ENCODE results near the gene ACO2. TPM values are rescaled to one million over a fixed set of nuclear protein-coding genes. Genes with fewer than 3 reads are reported as not detected.
A peak's percentile ranks its signal among the peaks of the same experiment; 100 is the strongest.

The ACO2 gene
- total RNA-seq, 2 experiments from 2014 or later, result 61.5 to 107 TPM

GRCh38 chr22:41574847-41575381 lies 106.0 kb downstream of the ACO2 start:
- intact Hi-C loops (cut with micrococcal nuclease; ENCODE audit: unreplicated experiment), result no loop called here
- ChIA-PET POLR2A (no interaction called here), CTCF (ENCODE audit: unreplicated experiment) (interaction anchor here (0.6 kb wide), 1 partner anchor 23 kb away, joined by 4 read pairs; no protein-coding TSS in a partner anchor)

GRCh38 chr22:41575533-41575932 lies 106.6 kb downstream of the ACO2 start:
- no peak overlapping the region for H3K4me2 ChIP-seq (ENCODE audit: low read length)
- no peaks in the 10 kb centered on the region for H4K20me1 ChIP-seq (ENCODE audit: insufficient read depth, low read length)
- ChIA-PET CTCF (ENCODE audit: unreplicated experiment) (no interaction called here), POLR2A (no interaction called here)
- no peak overlapping the region for H3K27ac ChIP-seq (ENCODE audit: low read depth, low read length, poor library complexity, severe bottlenecking)
- H3K4me1 ChIP-seq (ENCODE audit: insufficient read depth, low read length, poor library complexity, severe bottlenecking), result no peaks in the 10 kb centered on the region
- intact Hi-C loops (cut with micrococcal nuclease; ENCODE audit: unreplicated experiment), result no loop called here
- H3K9me3 ChIP-seq (ENCODE audit: low read length), result no peaks in the 10 kb centered on the region
- no peaks in the 10 kb centered on the region for H3K9me2 ChIP-seq (ENCODE audit: insufficient read depth, low read length)
- H3K4me3 ChIP-seq (ENCODE audit: low read depth, low read length, poor library complexity, severe bottlenecking), result no peak overlapping the region
- no peak for DNase-seq (ENCODE audit: low spot score)
- BruUV-seq (replicated peaks), result no TSS peak
- peaks cover 4% of the 10 kb centered on the region; the same call in 1 of the 2 replicates for H3K36me3 ChIP-seq (ENCODE audit: insufficient read depth, low read length)
- no peaks in the 10 kb centered on the region for H3K79me2 ChIP-seq (ENCODE audit: insufficient read depth, low read depth, low read length)
- TF ChIP-seq CTCF (conservative IDR thresholded peaks at IDR 0.05; ENCODE audit: low read length), result no peak
- TF ChIP-seq EZH2phosphoT487 (IDR thresholded peaks at IDR 0.05; ENCODE audit: borderline replicate concordance, low read depth, low read length), result no peak
- no peak overlapping the region for H2AFZ ChIP-seq (ENCODE audit: low read length)

More at GRCh38 chr22:41574847-41575381, 106.0 kb downstream of the ACO2 start:
- Histone ChIP-seq H3K9me3 (ENCODE audit: low read length) (no peaks in the 10 kb centered on the region), H3K27ac (ENCODE audit: low read depth, low read length, poor library complexity, severe bottlenecking) (no peak overlapping the region), H4K20me1 (ENCODE audit: insufficient read depth, low read length) (no peaks in the 10 kb centered on the region), H3K4me3 (ENCODE audit: low read depth, low read length, poor library complexity, severe bottlenecking) (no peak overlapping the region), H3K79me2 (ENCODE audit: insufficient read depth, low read depth, low read length) (no peaks in the 10 kb centered on the region), H3K4me2 (ENCODE audit: low read length) (no peak overlapping the region), H3K4me1 (ENCODE audit: insufficient read depth, low read length, poor library complexity, severe bottlenecking) (no peaks in the 10 kb centered on the region), H2AFZ (ENCODE audit: low read length) (no peak overlapping the region), H3K36me3 (ENCODE audit: insufficient read depth, low read length) (peaks cover 4% of the 10 kb centered on the region; the same call in 1 of the 2 replicates), H3K9me2 (ENCODE audit: insufficient read depth, low read length) (no peaks in the 10 kb centered on the region)
- BruUV-seq (replicated peaks), result no TSS peak
- DNase-seq (ENCODE audit: low spot score), result no peak
- TF ChIP-seq CTCF (conservative IDR thresholded peaks at IDR 0.05; ENCODE audit: low read length) (no peak), EZH2phosphoT487 (IDR thresholded peaks at IDR 0.05; ENCODE audit: borderline replicate concordance, low read depth, low read length) (no peak)

GRCh38 chr22:41576877-41577276 lies 108.0 kb downstream of the ACO2 start:
- H3K4me1 ChIP-seq (ENCODE audit: insufficient read depth, low read length, poor library complexity, severe bottlenecking), result no peaks in the 10 kb centered on the region
- H3K79me2 ChIP-seq (ENCODE audit: insufficient read depth, low read depth, low read length), result no peaks in the 10 kb centered on the region
- BruUV-seq (replicated peaks), result TSS peak; percentile 85
- no peaks in the 10 kb centered on the region for H4K20me1 ChIP-seq (ENCODE audit: insufficient read depth, low read length)
- no peak for TF ChIP-seq EZH2phosphoT487 (IDR thresholded peaks at IDR 0.05; ENCODE audit: borderline replicate concordance, low read depth, low read length)
- TF ChIP-seq CTCF (conservative IDR thresholded peaks at IDR 0.05; ENCODE audit: low read length), result peak; percentile 77
- H3K36me3 ChIP-seq (ENCODE audit: insufficient read depth, low read length), result peaks cover 4% of the 10 kb centered on the region; the same call in 1 of the 2 replicates
- H3K9me2 ChIP-seq (ENCODE audit: insufficient read depth, low read length), result no peaks in the 10 kb centered on the region
- peak; percentile 64 for DNase-seq (ENCODE audit: low spot score)
- H3K4me3 ChIP-seq (ENCODE audit: low read depth, low read length, poor library complexity, severe bottlenecking), result no peak overlapping the region
- no peak overlapping the region for H3K4me2 ChIP-seq (ENCODE audit: low read length)
- ChIA-PET CTCF (ENCODE audit: unreplicated experiment) (interaction anchor here (0.9 kb wide), 1 partner anchor 13 kb away, joined by 3 read pairs; the partner anchor contains the start of gene PMM1), POLR2A (interaction anchor here (1.4 kb wide), 1 partner anchor 13 kb away, joined by 5 read pairs; the partner anchor contains the start of gene PMM1)
- no peak overlapping the region for H2AFZ ChIP-seq (ENCODE audit: low read length)
- intact Hi-C loops (cut with micrococcal nuclease; ENCODE audit: unreplicated experiment), result no loop called here
- no peaks in the 10 kb centered on the region for H3K9me3 ChIP-seq (ENCODE audit: low read length)
- no peak overlapping the region for H3K27ac ChIP-seq (ENCODE audit: low read depth, low read length, poor library complexity, severe bottlenecking)

Data from OCI-LY7 (cell line).